Stimulated activated CD8-positive, alpha-beta memory T cell treated with anti-CD3 and anti-CD28 coated beads, Interleukin-4, amount 100 ng/mL, for 1 hour (primary cell): Measurements from ENCODE around the gene SPTAN1.

Source experiments
- DNase-seq, 2 donors: peaks; one replicate each; pipeline ENCODE4 v3.0.0-alpha.2; 2020; ENCODE audit warnings: low read depth in 2 of 2, low spot score in 1 of 2

The SPTAN1 gene

GRCh38 chr9:128595471-128595870 is 43.1 kb downstream of the SPTAN1 start:
- DNase-seq: no peak

- no peak for DNase-seq
These were observed 47.7 kb downstream of the SPTAN1 start for GRCh38 chr9:128600099-128600498.

- DNase-seq: no peak
These were observed 51.3 kb downstream of the SPTAN1 start for GRCh38 chr9:128603697-128604096.

- no peak for DNase-seq
These were observed 55.4 kb downstream of the SPTAN1 start for GRCh38 chr9:128607642-128608350.

- no peak for DNase-seq
These were observed 58.5 kb downstream of the SPTAN1 start for GRCh38 chr9:128610897-128611296.

- DNase-seq: no peak
These were observed 59.4 kb downstream of the SPTAN1 start for GRCh38 chr9:128611600-128612394.

- DNase-seq: no peak
These were observed 62.3 kb downstream of the SPTAN1 start for GRCh38 chr9:128614728-128615127.

GRCh38 chr9:128615571-128615970 is 63.2 kb downstream of the SPTAN1 start:
- DNase-seq: no peak

GRCh38 chr9:128617943-128618342 is 65.6 kb downstream of the SPTAN1 start:
- no peak for DNase-seq

GRCh38 chr9:128619127-128619526 is 66.7 kb downstream of the SPTAN1 start:
- DNase-seq: no peak

- DNase-seq: no peak
These were observed 67.4 kb downstream of the SPTAN1 start for GRCh38 chr9:128619779-128620178.

GRCh38 chr9:128621730-128622455 is 69.5 kb downstream of the SPTAN1 start:
- no peak for DNase-seq

- no peak for DNase-seq
These were observed 72.2 kb downstream of the SPTAN1 start for GRCh38 chr9:128624566-128624965.

GRCh38 chr9:128625391-128626146 is 73.2 kb downstream of the SPTAN1 start:
- no peak for DNase-seq

- no peak for DNase-seq
These were observed 73.8 kb downstream of the SPTAN1 start for GRCh38 chr9:128626181-128626580.

- DNase-seq: no peak
These were observed 74.8 kb downstream of the SPTAN1 start for GRCh38 chr9:128627127-128627715.

GRCh38 chr9:128627906-128628305 is 75.5 kb downstream of the SPTAN1 start:
- DNase-seq: no peak

- DNase-seq: no peak
These were observed 76.2 kb downstream of the SPTAN1 start for GRCh38 chr9:128628471-128629048.

GRCh38 chr9:128629136-128629535 is 76.7 kb downstream of the SPTAN1 start:
- DNase-seq: no peak

GRCh38 chr9:128629852-128630545 is 77.6 kb downstream of the SPTAN1 start:
- no peak for DNase-seq
